UCSD-AML1 (cell line): Measurements from ENCODE around the gene WDR31.
"Not testable (repeated sequence)": the region's sequence is repeated elsewhere in the genome, so short reads cannot be mapped to it uniquely, and the experiment has no call there.

Experiments used
- DNase-seq: peaks from one replicate; lab custom pipeline; 2025; ENCODE audit not compliant: unreplicated experiment; lab: John Stamatoyannopoulos, UW

Gene WDR31

GRCh38 chr9:113298924-113299770 is 40.9 kb downstream of the WDR31 start:
- no peak for DNase-seq

- no peak for DNase-seq
These were observed 41.8 kb downstream of the WDR31 start for GRCh38 chr9:113298311-113298710.

GRCh38 chr9:113296796-113297558 is 43.1 kb downstream of the WDR31 start:
- DNase-seq: no peak

- DNase-seq: not testable (repeated sequence)
These were observed 43.8 kb downstream of the WDR31 start for GRCh38 chr9:113296247-113296646.

GRCh38 chr9:113293285-113293878 is 46.7 kb downstream of the WDR31 start:
- DNase-seq: no peak

- DNase-seq: no peak
These were observed 49.9 kb downstream of the WDR31 start for GRCh38 chr9:113290052-113290607.

GRCh38 chr9:113289091-113289490 is 51.0 kb downstream of the WDR31 start:
- DNase-seq: no peak

GRCh38 chr9:113281356-113281755 is 58.7 kb downstream of the WDR31 start:
- no peak for DNase-seq

- no peak for DNase-seq
These were observed 61.2 kb downstream of the WDR31 start for GRCh38 chr9:113278840-113279239.

- peak; percentile 97 for DNase-seq
These were observed 64.6 kb downstream of the WDR31 start, which contains the start of the genes CDC26 and PRPF4 for GRCh38 chr9:113275157-113276131. Gene CDC26, minus strand, starts transcription at chr9:113275572. Its CDS starts 3,065 bp downstream, at chr9:113272507. Gene PRPF4, plus strand, starts transcription at chr9:113275658. Its CDS starts 86 bp downstream, at chr9:113275744.

- no peak for DNase-seq
These were observed 65.5 kb downstream of the WDR31 start for GRCh38 chr9:113274474-113275156.

GRCh38 chr9:113269871-113270270 is 70.2 kb downstream of the WDR31 start:
- DNase-seq: no peak

- DNase-seq: no peak
These were observed 70.7 kb downstream of the WDR31 start for GRCh38 chr9:113269355-113269754.

GRCh38 chr9:113267911-113268566 is 72.0 kb downstream of the WDR31 start:
- no peak for DNase-seq

GRCh38 chr9:113266174-113266573 is 73.9 kb downstream of the WDR31 start:
- no peak for DNase-seq
